HG02852 (cell line): ENCODE data around the gene OR4B1.
"Not testable (repeated sequence)": the region's sequence is repeated elsewhere in the genome, so short reads cannot be mapped to it uniquely, and the experiment has no call there.

Experiments used
- ATAC-seq: cut with Tn5 transposase; IDR thresholded peaks from one replicate; pipeline ENCODE4 v1.9.1; 2021; ENCODE audit warnings: mild to moderate bottlenecking, moderate library complexity; ENCODE audit not compliant: unreplicated experiment

The OR4B1 gene

GRCh38 chr11:48216510-48216909 is at the start of gene OR4B1:
OR4B1 (plus strand) TSS chr11:48216810; CDS start chr11:48216810, 0 bp downstream.
- no peak for ATAC-seq

GRCh38 chr11:48167380-48167779 is 49.2 kb upstream of the OR4B1 start:
- ATAC-seq: no peak

- ATAC-seq: no peak
Measured at GRCh38 chr11:48168815-48169214, 47.8 kb upstream of the OR4B1 start.

- ATAC-seq: no peak
Measured at GRCh38 chr11:48169259-48169658, 47.4 kb upstream of the OR4B1 start.

GRCh38 chr11:48169717-48170116 is 46.9 kb upstream of the OR4B1 start:
- ATAC-seq: no peak

DNA sequence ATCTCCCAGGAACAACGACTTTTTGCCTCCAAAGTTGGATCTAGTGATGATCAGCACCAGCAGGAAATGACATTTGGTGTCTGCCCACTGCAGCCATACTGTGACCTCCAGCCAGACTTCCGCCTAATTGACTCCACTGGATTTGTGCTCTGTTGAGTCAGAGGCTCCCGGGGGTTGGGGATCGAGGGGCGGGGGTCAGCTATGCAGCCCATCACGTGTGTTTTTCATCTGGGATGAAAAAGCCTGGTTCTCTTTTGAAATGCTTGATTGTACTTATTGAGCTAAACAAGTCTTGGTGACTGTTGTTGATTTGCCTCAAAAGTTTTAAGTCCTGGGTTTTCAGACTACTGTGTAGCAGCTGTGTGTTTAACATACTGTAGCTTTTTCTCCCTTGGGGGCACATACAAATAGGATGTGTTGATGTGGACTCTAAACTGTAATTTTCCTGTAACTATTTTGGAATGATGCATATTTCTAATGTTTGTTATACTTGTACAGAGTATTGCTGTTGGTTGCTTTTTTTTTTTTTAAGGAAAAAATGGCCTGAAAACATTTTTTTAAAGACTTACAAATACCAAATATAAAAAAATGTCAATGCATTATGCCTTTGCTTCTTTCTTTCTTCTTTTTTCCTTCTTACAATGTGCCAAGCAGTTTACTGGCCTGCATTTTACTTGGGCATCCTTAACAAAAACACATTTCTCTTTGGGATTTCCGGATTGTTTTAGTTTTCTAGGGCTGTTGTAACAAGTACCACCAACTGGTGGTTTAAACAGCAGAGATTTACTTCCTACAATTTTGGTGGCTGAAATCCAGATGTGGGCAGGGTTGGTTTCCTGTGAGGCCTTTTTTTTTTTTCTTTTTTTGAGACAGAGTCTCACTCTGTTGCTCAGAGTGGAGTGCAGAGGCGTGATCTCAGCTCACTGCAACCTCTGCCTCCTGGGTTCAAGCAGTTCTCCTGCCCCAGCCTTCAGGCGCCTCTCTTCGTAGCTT is 46.1 kb upstream of the OR4B1 start:
- peak; percentile 48 for ATAC-seq

GRCh38 chr11:48172818-48173609 is 43.6 kb upstream of the OR4B1 start:
- peak; percentile 68 for ATAC-seq

- ATAC-seq: no peak
Measured at GRCh38 chr11:48177661-48178060, 38.9 kb upstream of the OR4B1 start.

DNA sequence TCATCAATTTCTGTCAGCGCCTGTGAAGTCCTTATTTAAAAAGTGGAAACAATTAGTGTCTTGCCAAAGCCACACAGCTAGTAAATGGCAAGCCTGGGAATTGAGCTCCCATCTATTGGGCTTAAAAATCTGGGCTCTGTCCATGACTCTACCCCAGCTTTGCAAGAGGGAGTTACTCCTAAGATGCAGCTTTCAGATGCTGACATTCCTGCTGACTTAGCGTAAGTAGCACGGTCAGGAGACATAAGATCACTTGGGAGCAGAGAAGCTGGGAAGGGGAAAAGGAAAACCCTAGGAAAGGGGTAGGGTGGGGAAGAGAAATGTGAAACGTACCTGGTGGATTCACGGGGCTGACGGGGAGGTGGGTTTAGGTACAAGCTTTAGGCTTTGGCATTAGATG is 36.0 kb upstream of the OR4B1 start:
- ATAC-seq: no peak

DNA sequence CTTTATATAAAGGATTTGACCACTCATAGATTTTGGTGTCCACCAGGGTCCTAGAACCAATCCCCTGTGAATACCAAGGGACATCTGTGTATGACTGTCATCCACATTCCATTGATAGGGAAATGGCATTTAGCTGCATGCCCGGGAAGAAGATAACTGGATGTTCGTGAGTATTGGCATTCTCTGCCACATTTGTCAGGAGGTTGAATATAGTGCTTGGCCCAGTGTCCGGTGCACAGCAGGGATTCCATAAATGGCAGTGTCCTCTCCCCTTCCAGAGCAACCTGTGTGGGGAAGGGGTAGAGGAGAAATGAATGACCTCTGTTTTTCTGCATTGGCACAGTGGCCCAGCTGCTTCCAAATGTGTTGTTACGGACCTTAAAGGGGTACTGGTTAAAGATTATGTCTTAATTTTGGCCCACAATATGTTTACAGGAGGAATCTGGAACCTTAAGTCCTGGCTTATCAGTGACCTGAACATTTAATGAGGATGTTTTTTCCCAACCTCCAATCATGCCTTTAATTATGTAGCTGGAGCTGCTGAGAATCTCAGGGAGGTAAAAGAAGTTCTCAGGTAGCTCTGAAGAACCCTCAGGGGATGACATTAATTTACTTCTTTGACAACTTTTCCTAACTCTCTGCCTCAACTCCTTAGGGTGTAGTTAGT is 33.6 kb upstream of the OR4B1 start:
- no peak for ATAC-seq

DNA sequence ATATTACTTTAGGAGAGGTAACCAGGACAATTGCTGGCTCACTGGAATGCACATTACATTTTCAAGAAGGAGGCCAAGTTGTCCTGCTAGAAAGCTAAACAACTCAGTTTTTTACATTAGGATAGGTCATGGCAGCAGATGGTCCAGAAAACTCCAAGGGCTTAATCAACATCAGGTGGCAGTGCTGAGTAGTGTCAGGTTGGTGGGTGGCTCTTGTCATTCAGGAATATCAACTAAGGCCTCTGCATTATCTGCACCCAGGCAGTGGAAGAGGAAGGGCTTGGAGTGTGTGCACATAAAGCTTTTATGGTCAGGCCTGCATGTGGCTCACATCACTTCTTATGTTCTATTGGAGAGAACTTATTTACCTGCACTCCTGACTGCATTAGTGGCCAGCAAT is 32.2 kb upstream of the OR4B1 start:
- no peak for ATAC-seq

GRCh38 chr11:48190906-48191654 is 25.5 kb upstream of the OR4B1 start:
- not testable (repeated sequence) for ATAC-seq

DNA sequence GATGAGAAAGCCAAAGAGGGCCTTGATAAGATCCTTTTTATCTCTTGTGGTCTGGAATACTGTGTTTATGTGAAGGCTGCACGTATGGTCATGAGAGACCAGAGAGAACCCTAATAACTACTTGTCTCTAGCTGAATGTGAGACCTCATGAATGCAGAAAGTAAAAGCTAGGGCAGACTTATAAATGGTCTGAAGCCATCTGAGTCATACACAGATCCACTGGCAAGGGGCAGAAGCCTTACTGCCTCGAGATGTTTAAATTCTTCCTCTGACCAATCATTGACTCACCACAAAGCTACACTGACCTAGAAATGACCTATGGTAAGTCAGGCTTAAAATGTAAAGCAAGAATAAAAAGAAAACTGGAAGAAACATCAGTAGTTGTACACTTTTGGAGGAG is 22.7 kb upstream of the OR4B1 start:
- no peak for ATAC-seq

DNA sequence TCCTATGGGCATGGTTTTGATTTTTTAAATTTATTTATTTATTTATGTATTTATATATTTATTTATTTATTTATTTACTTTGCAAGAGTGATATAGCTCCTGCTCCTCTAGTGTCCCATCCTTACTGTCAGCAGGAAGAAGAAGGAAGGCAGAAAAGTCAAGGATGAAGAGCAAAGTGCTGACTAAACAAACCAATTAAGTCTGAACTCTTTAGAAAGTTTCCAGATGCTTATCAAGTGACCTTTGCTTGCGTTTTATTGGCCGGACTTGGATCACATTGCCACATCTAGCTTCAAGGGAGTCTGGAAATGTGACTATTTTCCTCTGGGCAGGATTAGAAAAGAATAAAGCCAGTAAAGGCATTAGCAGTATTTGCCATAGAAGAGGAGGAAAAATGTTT is 8.7 kb upstream of the OR4B1 start:
- no peak for ATAC-seq

DNA sequence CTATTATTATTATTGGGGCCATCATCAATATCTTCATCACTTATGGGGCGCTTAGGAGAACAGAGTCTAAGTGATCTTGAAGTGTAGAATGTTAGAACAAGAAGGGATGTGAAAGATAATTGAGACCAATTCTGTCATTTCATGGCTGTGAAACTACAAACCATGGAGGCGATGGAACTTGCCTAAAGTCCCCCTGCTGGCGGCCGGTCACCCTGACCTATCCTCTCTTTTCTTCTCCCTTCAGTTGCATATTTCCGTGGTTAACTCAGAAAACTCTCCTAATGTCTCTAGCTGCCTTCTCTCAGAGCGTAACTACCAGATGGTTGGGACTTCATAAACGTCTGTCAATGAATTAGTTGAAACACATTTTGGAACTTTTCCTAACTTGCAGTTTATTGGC is 6.6 kb upstream of the OR4B1 start:
- no peak for ATAC-seq

DNA sequence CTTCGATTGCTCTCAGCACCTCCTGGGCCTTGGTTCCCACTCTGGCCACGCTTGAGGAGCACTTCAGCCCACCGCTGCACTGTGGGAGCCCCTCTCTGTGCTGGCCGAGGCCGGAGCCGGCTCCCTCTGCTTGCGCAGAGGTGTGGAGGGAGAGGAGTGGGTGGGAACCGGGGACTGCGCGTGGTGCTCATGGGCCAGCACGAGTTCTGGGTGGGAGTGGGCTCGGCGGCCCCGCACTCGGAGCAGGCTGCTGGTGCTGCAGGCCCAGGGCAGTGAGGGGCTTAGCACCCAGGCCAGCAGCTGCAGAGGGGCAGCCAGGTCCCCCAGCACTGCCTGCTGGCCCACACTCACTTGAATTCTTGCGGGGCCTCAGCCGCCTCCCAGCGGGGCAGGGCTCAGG is 12.2 kb downstream of the OR4B1 start:
- no peak for ATAC-seq

- not testable (repeated sequence) for ATAC-seq
Measured at GRCh38 chr11:48230057-48230456, 13.4 kb downstream of the OR4B1 start.

GRCh38 chr11:48237727-48238126 is 21.1 kb downstream of the OR4B1 start:
- no peak for ATAC-seq

DNA sequence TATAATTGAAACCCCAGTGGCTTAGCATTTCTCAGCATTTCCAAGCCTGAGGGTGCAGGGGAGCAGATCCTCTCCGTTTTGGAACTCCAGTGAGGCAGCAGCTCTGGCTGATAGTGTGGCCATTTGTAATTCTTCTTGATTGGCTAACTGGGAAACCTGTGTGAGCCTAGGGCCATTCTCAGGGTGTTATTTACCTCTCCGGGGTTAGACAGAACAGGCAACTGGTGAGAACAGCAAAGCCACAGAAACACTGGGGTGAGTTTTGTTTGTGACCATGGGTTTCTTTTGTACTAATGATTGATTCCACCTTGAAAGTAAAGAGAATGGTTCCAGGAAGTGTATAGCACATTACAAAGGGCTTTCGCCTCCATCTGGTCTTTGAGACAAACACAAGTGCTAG is 25.9 kb downstream of the OR4B1 start:
- no peak for ATAC-seq

GRCh38 chr11:48244804-48245203 is 28.2 kb downstream of the OR4B1 start, which contains the start of gene OR4X2:
OR4X2 (plus strand) TSS chr11:48245104; CDS start chr11:48245104, 0 bp downstream.
- ATAC-seq: no peak
